Tibial artery (tissue), 4 donors: ENCODE data around the gene NDC1.
"Not testable (repeated sequence)": the region's sequence is repeated elsewhere in the genome, so short reads cannot be mapped to it uniquely, and the experiment has no call there.

ENCODE experiments used
- DNase-seq, 2 donors: peaks; one replicate each; pipeline ENCODE4 v3.0.0-alpha.2; 2019
- H3K27ac ChIP-seq, 2 donors: fragments of 200-600 bp; sonication (generic) in 1 of 2; 1 replicate in 1 of 2; 2 replicates in 1 of 2; pipeline ENCODE4 v1.5.1; 2018 to 2019; ENCODE audit warnings: mild to moderate bottlenecking in 1 of 2
- H3K27me3 ChIP-seq, 2 donors: fragments of 200-600 bp; sonication (generic) in 1 of 2; one replicate each; pipeline versions ENCODE4 v1.5.1 to v1.6.0; 2016 to 2019
- H3K36me3 ChIP-seq, 3 donors: fragments of 200-600 bp; sonication (generic) in 2 of 3; one replicate each; pipeline ENCODE4 v1.5.1; 2016 to 2019; ENCODE audit warnings: mild to moderate bottlenecking in 2 of 3
- H3K4me1 ChIP-seq, 4 donors: fragments of 200-600 bp; sonication (generic) in 2 of 4; 1 replicate in 3 of 4; 2 replicates in 1 of 4; pipeline ENCODE4 v1.5.1; 2016 to 2019
- H3K4me3 ChIP-seq, 2 donors: fragments of 200-600 bp; sonication (generic) in 1 of 2; 1 replicate in 1 of 2; 2 replicates in 1 of 2; pipeline ENCODE4 v1.5.1; 2018 to 2019; ENCODE audit warnings: mild to moderate bottlenecking in 2 of 2
- H3K9me3 ChIP-seq, 3 donors: fragments of 200-600 bp; sonication (generic) in 1 of 3; one replicate each; pipeline ENCODE4 v1.5.1; 2016 to 2019
- intact Hi-C: fragments of 100-400 bp; cut with DNase I; formaldehyde crosslinking; loops from one replicate; pipeline ENCODE4 v1.15.0; 2023; ENCODE audit warnings: low total_unique reads
- TF ChIP-seq, protein P1 (sequence below), 2 experiments: fragments of 200-600 bp in 1 of 2; fragments of 450-650 bp in 1 of 2; IDR thresholded peaks; one replicate each; pipeline ENCODE4 v1.5.1; 2017 to 2019; ENCODE audit warnings: antibody characterized with exemption in 2 of 2, mild to moderate bottlenecking in 1 of 2, moderate library complexity in 1 of 2

Gene NDC1

DNA sequence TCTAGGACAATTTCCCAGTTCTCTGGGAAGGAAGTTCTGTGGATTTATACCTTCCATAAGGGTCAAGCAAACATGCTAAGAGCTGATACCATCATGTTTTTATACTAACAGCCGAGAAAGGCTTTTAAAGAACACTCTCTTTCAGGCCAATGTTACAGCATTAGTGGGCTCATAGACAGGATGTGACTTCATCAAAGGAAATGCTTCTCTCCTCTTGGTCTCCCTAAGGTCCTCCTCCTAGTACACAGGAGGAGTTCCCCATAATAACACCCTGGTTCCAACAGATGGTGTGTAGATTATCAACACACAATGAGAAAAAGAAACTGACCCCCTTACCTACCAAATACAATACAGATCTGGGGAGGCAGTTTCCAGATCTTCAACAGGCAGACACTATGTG, 72.4 kb downstream of the NDC1 start:
- Histone ChIP-seq H3K4me3 (no peak overlapping the region), H3K9me3 (peaks cover 0 to 4% (median 0%) of the 10 kb centered on the region in 3 donors), H3K27me3 (no peaks in the 10 kb centered on the region), H3K36me3 (peaks cover 0 to 5% (median 4%) of the 10 kb centered on the region in 3 donors), H3K4me1 (no peaks in the 10 kb centered on the region), H3K27ac (no peak overlapping the region)
- no peak for DNase-seq
- TF ChIP-seq, protein P1, sequence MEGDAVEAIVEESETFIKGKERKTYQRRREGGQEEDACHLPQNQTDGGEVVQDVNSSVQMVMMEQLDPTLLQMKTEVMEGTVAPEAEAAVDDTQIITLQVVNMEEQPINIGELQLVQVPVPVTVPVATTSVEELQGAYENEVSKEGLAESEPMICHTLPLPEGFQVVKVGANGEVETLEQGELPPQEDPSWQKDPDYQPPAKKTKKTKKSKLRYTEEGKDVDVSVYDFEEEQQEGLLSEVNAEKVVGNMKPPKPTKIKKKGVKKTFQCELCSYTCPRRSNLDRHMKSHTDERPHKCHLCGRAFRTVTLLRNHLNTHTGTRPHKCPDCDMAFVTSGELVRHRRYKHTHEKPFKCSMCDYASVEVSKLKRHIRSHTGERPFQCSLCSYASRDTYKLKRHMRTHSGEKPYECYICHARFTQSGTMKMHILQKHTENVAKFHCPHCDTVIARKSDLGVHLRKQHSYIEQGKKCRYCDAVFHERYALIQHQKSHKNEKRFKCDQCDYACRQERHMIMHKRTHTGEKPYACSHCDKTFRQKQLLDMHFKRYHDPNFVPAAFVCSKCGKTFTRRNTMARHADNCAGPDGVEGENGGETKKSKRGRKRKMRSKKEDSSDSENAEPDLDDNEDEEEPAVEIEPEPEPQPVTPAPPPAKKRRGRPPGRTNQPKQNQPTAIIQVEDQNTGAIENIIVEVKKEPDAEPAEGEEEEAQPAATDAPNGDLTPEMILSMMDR (IDR thresholded peaks at IDR 0.05): no peak
- intact Hi-C loops: no loop called here

DNA sequence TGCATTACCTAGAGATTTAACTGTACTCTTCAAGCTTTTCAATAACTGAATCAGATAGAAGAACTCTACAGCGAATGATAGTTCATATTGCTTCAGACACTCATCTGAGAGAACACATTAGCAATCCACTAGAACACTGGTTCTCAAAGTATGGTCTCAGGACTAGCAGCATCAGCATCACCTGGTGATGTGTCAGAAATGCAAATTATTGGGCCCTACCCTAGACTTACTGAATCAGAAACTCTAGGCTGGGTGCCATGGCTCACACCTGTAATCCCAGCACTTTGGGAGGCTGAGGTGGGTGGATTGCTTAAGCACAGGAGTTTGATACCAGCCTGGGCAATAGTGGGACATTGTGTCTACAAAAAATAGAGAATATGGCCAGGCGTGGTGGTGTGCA, 74.2 kb downstream of the NDC1 start:
- Histone ChIP-seq H3K27me3 (no peaks in the 10 kb centered on the region), H3K4me3 (no peak overlapping the region), H3K9me3 (peaks cover 0 to 4% (median 0%) of the 10 kb centered on the region in 3 donors), H3K27ac (no peak overlapping the region), H3K36me3 (no peaks in the 10 kb centered on the region), H3K4me1 (no peaks in the 10 kb centered on the region)
- TF ChIP-seq, protein P1 (IDR thresholded peaks at IDR 0.05): no peak
- DNase-seq: no peak
- intact Hi-C loops: no loop called here

GRCh38 chr1:53763461-53763860, 74.6 kb downstream of the NDC1 start:
- no peak for DNase-seq
- Histone ChIP-seq H3K27me3 (no peaks in the 10 kb centered on the region), H3K4me3 (no peak overlapping the region), H3K4me1 (no peaks in the 10 kb centered on the region), H3K27ac (no peak overlapping the region), H3K36me3 (no peaks in the 10 kb centered on the region), H3K9me3 (peaks cover 0 to 4% (median 0%) of the 10 kb centered on the region in 3 donors)
- TF ChIP-seq, protein P1 (IDR thresholded peaks at IDR 0.05): no peak
- intact Hi-C loops: no loop called here

GRCh38 chr1:53760497-53760896, 77.6 kb downstream of the NDC1 start:
- H3K4me1 ChIP-seq, H3K36me3 ChIP-seq, intact Hi-C loops: not testable (repeated sequence)

DNA sequence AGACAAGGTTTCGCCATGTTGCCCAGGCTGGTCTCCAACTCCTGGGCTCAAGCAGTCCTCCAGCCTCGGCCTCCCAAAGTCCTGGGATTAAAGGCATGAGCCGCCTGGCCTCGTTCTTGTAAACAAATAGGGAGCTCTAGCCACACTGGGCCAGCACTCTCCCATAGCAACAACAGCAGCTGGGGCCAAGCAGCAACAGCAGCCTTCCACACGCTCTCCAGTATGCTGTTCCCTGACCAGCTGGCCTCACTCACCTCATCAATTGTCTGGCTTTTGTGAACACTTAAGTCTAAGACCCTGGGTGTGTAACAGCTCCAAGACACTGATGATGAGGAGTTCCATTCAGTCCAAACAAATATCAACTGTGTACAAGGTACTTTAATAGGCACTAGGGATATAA, 82.2 kb downstream of the NDC1 start:
- no peak overlapping the region for H3K4me3 ChIP-seq
- no peaks in the 10 kb centered on the region for H3K9me3 ChIP-seq
- TF ChIP-seq, protein P1 (IDR thresholded peaks at IDR 0.05): no peak
- intact Hi-C loops: loop anchor here (2.0 kb wide), 1 partner anchor 271 kb away; no protein-coding TSS in a partner anchor
- H3K27ac ChIP-seq: no peak overlapping the region
- H3K36me3 ChIP-seq: no peaks in the 10 kb centered on the region
- DNase-seq: no peak
- H3K4me1 ChIP-seq: no peaks in the 10 kb centered on the region
- H3K27me3 ChIP-seq: no peaks in the 10 kb centered on the region

More at GRCh38 chr1:53760497-53760896, 77.6 kb downstream of the NDC1 start:
- not testable (repeated sequence) for H3K27ac ChIP-seq, H3K4me3 ChIP-seq, H3K27me3 ChIP-seq, H3K9me3 ChIP-seq, DNase-seq

GRCh38 chr1:53754484-53755312, 83.4 kb downstream of the NDC1 start:
- Histone ChIP-seq H3K27me3 (no peaks in the 10 kb centered on the region), H3K9me3 (no peaks in the 10 kb centered on the region), H3K4me3 (no peak overlapping the region), H3K4me1 (no peaks in the 10 kb centered on the region), H3K36me3 (no peaks in the 10 kb centered on the region), H3K27ac (no peak overlapping the region)
- DNase-seq: peak in 1 of 2 donors; percentile 32
- intact Hi-C loops: loop anchor here (2.0 kb wide), 1 partner anchor 270 kb away; no protein-coding TSS in a partner anchor
- TF ChIP-seq, protein P1 (IDR thresholded peaks at IDR 0.05): peak; percentile 56 to 64
